Measurements from ENCODE around the gene SEPTIN2.

DNA sequence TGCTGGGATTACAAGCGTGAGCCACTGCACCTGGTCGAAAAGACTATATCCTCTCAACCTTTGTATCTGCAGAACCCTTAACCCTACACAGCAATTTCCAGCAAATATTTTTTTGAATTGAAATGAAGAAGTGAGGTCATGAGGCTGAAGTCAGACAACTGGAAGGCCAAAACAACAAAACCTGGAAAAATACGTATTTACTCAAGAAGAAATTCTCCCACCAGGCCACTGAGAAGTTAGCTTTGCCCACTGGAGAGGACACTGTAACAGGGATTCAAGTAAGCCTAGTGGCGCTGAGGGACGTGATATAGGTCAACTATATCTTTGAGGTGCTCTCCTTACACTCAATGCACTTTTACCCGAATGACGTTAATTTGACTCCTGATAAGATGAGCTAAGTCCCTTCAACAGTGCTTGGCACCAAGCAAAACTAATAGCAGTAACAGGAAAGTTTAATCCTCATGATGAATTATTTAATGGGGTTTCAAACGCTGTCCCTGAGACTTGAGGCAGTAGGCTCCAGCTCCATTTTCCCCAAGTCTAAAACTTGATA lies 2.1 kb upstream of the SEPTIN2 start:
- TF ChIP-seq, protein P1, sequence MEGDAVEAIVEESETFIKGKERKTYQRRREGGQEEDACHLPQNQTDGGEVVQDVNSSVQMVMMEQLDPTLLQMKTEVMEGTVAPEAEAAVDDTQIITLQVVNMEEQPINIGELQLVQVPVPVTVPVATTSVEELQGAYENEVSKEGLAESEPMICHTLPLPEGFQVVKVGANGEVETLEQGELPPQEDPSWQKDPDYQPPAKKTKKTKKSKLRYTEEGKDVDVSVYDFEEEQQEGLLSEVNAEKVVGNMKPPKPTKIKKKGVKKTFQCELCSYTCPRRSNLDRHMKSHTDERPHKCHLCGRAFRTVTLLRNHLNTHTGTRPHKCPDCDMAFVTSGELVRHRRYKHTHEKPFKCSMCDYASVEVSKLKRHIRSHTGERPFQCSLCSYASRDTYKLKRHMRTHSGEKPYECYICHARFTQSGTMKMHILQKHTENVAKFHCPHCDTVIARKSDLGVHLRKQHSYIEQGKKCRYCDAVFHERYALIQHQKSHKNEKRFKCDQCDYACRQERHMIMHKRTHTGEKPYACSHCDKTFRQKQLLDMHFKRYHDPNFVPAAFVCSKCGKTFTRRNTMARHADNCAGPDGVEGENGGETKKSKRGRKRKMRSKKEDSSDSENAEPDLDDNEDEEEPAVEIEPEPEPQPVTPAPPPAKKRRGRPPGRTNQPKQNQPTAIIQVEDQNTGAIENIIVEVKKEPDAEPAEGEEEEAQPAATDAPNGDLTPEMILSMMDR (IDR thresholded peaks at IDR 0.05; ENCODE audit: insufficient read depth, low read depth, low read length): no peak
- no peak for TF ChIP-seq EZH2 (IDR thresholded peaks at IDR 0.05; ENCODE audit: insufficient read depth, low read length)

All from astrocyte (in vitro differentiated cells and primary cell).